ENCODE results near the gene NDUFA3.

DNA sequence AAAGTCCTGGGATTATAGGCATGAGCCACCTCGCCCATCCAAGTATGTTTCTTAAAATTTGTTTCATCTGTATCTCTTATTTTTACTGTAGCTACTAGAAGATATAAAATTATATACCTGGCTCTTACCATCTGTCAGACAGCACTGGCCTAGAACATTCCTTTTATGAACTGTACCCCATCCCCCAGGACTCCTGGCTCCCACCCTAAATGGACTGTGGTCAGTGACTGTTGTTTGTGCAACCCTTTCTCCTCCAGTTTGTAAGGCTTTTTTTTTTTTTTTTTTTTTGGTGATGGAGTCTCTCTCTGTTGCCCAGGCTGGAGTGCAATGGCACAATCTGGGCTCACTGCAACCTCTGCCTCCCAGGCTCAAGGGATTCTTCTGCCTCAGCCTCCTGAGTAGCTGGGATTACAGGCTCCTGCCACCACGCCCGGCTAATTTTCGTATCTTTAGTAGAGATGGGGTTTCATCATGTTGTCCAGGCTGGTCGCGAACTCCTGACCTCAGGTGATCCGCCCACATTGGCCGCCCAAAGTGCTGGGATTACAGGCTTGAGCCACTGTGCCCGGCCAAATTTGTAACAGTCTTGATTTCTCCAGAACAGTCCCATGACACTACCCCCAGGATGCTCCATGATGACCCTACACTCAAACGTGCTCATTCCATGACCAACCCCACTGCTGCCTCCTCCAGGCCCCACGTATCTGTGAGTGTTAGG is 2.5 kb downstream of the NDUFA3 start:
- TF ChIP-seq, protein P1, sequence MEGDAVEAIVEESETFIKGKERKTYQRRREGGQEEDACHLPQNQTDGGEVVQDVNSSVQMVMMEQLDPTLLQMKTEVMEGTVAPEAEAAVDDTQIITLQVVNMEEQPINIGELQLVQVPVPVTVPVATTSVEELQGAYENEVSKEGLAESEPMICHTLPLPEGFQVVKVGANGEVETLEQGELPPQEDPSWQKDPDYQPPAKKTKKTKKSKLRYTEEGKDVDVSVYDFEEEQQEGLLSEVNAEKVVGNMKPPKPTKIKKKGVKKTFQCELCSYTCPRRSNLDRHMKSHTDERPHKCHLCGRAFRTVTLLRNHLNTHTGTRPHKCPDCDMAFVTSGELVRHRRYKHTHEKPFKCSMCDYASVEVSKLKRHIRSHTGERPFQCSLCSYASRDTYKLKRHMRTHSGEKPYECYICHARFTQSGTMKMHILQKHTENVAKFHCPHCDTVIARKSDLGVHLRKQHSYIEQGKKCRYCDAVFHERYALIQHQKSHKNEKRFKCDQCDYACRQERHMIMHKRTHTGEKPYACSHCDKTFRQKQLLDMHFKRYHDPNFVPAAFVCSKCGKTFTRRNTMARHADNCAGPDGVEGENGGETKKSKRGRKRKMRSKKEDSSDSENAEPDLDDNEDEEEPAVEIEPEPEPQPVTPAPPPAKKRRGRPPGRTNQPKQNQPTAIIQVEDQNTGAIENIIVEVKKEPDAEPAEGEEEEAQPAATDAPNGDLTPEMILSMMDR (conservative IDR thresholded peaks at IDR 0.05; ENCODE audit: low read length), result no peak
- TF ChIP-seq EZH2phosphoT487 (IDR thresholded peaks at IDR 0.05; ENCODE audit: borderline replicate concordance, low read depth, low read length), result no peak

All from OCI-LY7 (cell line).